ENCODE data around the gene IQGAP1. TPM values are rescaled to one million over a fixed set of nuclear protein-coding genes. Genes with fewer than 3 reads are reported as not detected.

The IQGAP1 gene
- total and polyA plus RNA-seq, 2 donors = 131 to 144 TPM

DNA sequence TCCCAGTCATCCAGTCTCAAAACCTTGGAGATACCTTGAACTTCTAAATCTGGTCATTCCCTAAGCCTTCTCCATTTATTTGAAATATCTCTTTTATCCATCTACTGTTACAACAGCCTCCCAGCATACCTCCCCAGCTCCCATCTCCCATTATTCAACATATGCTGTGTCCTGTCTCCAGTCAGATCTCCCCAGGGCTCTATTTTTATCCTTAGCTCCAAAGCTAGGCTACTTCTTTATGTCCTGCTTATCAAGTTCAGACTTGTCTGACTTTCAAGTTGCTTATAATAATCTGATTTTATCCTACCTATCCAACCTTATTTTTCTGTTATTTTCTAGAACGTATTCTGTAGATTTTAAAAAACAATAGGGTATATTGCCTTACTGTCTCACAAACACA, 44.2 kb downstream of the IQGAP1 start:
- H3K4me1 ChIP-seq (ENCODE audit: control insufficient read depth in 2 of 2, insufficient read depth in 2 of 2, low read length in 2 of 2) = no peaks in the 10 kb centered on the region
- 99% methylated on average over 1 of the region's 1 CpG for WGBS
- H3K27ac ChIP-seq (ENCODE audit: low read depth in 1 of 2, low read length in 1 of 2) = no peak overlapping the region
- H3K27me3 ChIP-seq (ENCODE audit: control insufficient read depth in 2 of 2, insufficient read depth in 1 of 2, low read length in 1 of 2) = no peaks in the 10 kb centered on the region
- DNase-seq (ENCODE audit: low read depth in 6 of 9, low spot score in 9 of 9) = no peak
- no peaks in the 10 kb centered on the region for H3K9me3 ChIP-seq (ENCODE audit: control insufficient read depth in 2 of 2, insufficient read depth in 1 of 2, low read length in 1 of 2)
- no peak overlapping the region for H3K4me3 ChIP-seq (ENCODE audit: low read length in 2 of 2)
- H3K36me3 ChIP-seq (ENCODE audit: control insufficient read depth in 2 of 2, insufficient read depth in 2 of 2, low read length in 1 of 2) = peaks cover 3 to 43% of the 10 kb centered on the region in 2 donors

DNA sequence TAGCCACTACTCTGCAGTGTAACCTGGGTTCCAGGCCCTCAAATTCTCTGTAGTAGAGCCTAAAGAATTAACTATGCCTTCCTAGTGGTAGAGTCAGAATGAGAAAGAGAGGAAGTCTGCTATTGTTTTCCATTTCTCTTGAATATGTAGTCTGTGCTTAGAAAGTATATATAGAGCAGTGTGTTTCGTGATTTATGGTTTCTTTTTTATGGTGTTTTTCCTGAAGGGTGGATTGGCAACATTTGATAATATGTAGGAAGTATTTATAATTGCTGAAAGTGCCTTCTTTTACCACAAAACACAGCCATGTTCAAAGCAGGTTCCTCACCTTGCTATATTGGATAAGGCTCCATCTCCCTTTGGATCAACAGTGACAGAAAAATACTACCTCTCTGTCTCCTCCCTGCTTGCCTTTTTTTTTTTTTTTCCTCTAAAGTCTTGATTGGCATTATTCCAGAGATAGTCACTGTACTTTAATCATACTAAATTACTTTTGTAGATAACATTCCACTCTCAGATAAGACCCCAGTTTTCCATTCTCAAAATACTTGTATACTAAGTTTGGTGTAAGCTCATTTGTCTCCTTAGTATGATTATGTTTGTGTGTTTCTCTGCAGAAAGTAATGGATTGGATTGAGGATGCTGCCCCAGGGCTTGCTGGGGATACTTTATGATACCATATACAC, 47.8 kb downstream of the IQGAP1 start:
- no peak overlapping the region for H3K4me3 ChIP-seq (ENCODE audit: low read length in 2 of 2)
- no peaks in the 10 kb centered on the region for H3K4me1 ChIP-seq (ENCODE audit: control insufficient read depth in 2 of 2, insufficient read depth in 2 of 2, low read length in 2 of 2)
- no peak overlapping the region for H3K27ac ChIP-seq (ENCODE audit: low read depth in 1 of 2, low read length in 1 of 2)
- H3K36me3 ChIP-seq (ENCODE audit: control insufficient read depth in 2 of 2, insufficient read depth in 2 of 2, low read length in 1 of 2) = peaks cover 0 to 36% of the 10 kb centered on the region in 2 donors
- DNase-seq (ENCODE audit: low read depth in 6 of 9, low spot score in 9 of 9) = no peak
- WGBS = 96% methylated on average over 1 of the region's 1 CpG
- no peaks in the 10 kb centered on the region for H3K27me3 ChIP-seq (ENCODE audit: control insufficient read depth in 2 of 2, insufficient read depth in 1 of 2, low read length in 1 of 2)
- no peaks in the 10 kb centered on the region for H3K9me3 ChIP-seq (ENCODE audit: control insufficient read depth in 2 of 2, insufficient read depth in 1 of 2, low read length in 1 of 2)

DNA sequence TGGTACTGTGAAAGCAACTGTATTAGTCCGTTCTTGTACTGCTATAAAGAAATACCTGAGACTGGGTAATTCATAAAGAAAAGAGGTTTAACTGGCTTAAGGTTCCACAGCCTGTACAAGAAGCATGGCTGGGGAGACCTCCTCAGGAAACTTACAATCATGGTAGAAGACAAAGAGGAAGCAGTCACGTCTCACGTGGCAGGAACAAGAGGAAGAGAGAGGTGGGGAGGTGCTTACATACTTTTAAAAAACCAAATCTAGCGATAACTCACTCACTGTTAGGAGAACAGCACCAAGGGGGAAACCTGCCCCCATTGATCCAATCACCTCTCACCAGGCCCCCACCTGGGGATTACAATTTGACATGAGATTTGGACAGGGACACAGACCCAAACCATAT, 48.9 kb downstream of the IQGAP1 start:
- Histone ChIP-seq H3K36me3 (ENCODE audit: control insufficient read depth in 2 of 2, insufficient read depth in 2 of 2, low read length in 1 of 2) (peaks cover 8 to 47% of the 10 kb centered on the region in 2 donors), H3K4me1 (ENCODE audit: control insufficient read depth in 2 of 2, insufficient read depth in 2 of 2, low read length in 2 of 2) (no peaks in the 10 kb centered on the region), H3K4me3 (ENCODE audit: low read length in 2 of 2) (no peak overlapping the region), H3K27me3 (ENCODE audit: control insufficient read depth in 2 of 2, insufficient read depth in 1 of 2, low read length in 1 of 2) (no peaks in the 10 kb centered on the region), H3K27ac (ENCODE audit: low read depth in 1 of 2, low read length in 1 of 2) (no peak overlapping the region), H3K9me3 (ENCODE audit: control insufficient read depth in 2 of 2, insufficient read depth in 1 of 2, low read length in 1 of 2) (no peaks in the 10 kb centered on the region)
- WGBS = 90% methylated on average over 4 of the region's 4 CpGs
- no peak for DNase-seq (ENCODE audit: low read depth in 6 of 9, low spot score in 9 of 9)

DNA sequence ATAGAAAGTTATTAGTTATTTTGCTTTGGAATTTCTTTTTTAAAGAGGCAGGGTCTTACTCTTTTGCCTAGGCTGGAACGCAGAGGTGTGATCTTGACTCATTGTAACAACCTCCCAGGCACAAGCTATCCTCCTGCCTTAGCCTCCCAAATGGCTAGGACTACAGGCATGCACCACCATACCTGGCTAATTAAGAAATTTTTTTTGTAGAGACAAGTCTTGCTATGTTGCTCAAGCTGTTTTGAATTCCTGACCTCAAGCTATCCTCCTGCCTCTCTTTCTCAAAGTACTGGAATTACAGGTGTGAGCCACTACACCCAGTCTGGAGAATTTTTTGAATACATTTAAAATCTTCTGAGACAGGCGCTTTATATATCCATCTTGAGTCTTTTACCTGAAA, 49.5 kb downstream of the IQGAP1 start:
- H3K9me3 ChIP-seq (ENCODE audit: control insufficient read depth in 2 of 2, insufficient read depth in 1 of 2, low read length in 1 of 2) = no peaks in the 10 kb centered on the region
- no peak overlapping the region for H3K4me3 ChIP-seq (ENCODE audit: low read length in 2 of 2)
- no peaks in the 10 kb centered on the region for H3K27me3 ChIP-seq (ENCODE audit: control insufficient read depth in 2 of 2, insufficient read depth in 1 of 2, low read length in 1 of 2)
- no peak for DNase-seq (ENCODE audit: low read depth in 6 of 9, low spot score in 9 of 9)
- no peaks in the 10 kb centered on the region for H3K4me1 ChIP-seq (ENCODE audit: control insufficient read depth in 2 of 2, insufficient read depth in 2 of 2, low read length in 2 of 2)
- H3K36me3 ChIP-seq (ENCODE audit: control insufficient read depth in 2 of 2, insufficient read depth in 2 of 2, low read length in 1 of 2) = peaks cover 13 to 53% of the 10 kb centered on the region in 2 donors
- WGBS = 99% methylated on average over 2 of the region's 2 CpGs
- no peak overlapping the region for H3K27ac ChIP-seq (ENCODE audit: low read depth in 1 of 2, low read length in 1 of 2)

DNA sequence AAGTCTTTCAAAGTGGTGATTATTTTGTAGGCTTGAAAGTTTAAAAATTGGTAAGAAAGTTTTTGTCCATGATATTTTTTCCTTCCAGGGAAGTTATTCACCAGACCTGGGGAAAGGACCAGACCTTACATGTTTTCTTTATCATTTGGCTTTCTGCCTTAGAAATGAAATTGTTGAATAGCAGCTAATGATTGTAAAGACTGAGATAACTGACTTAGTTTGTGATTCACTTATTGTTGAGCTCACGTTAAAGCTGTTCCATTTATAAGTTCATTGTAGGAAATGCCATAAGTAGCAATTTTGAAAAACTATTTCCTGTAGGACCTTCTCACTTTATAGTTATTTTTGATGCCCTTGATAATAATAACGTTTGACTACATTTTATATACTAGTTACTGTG, 51.9 kb downstream of the IQGAP1 start:
- H3K4me1 ChIP-seq (ENCODE audit: control insufficient read depth in 2 of 2, insufficient read depth in 2 of 2, low read length in 2 of 2) = no peaks in the 10 kb centered on the region
- no peak for DNase-seq (ENCODE audit: low read depth in 6 of 9, low spot score in 9 of 9)
- H3K9me3 ChIP-seq (ENCODE audit: control insufficient read depth in 2 of 2, insufficient read depth in 1 of 2, low read length in 1 of 2) = no peaks in the 10 kb centered on the region
- peaks cover 29 to 58% of the 10 kb centered on the region in 2 donors for H3K36me3 ChIP-seq (ENCODE audit: control insufficient read depth in 2 of 2, insufficient read depth in 2 of 2, low read length in 1 of 2)
- no peak overlapping the region for H3K27ac ChIP-seq (ENCODE audit: low read depth in 1 of 2, low read length in 1 of 2)
- 93% methylated on average over 2 of the region's 2 CpGs for WGBS
- no peaks in the 10 kb centered on the region for H3K27me3 ChIP-seq (ENCODE audit: control insufficient read depth in 2 of 2, insufficient read depth in 1 of 2, low read length in 1 of 2)
- no peak overlapping the region for H3K4me3 ChIP-seq (ENCODE audit: low read length in 2 of 2)

DNA sequence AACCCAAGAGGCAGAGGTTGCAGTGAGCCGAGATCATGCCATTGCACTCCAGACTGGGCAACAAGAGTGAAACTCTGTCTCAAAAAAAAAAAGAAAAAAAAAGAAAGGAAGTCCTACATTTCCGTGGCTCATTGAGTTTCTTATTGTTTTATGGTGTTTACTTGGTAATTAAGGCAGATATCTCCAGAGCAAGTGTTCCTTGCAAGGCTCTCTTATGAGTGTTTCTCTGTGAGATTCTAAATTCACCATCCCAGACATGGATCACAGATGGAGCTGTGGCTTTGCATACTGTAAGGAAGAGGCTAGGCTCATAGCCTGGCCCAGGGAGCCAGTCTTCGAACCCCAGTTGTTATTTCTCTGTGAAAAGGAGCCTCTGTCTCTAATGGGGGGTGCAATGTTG, 53.0 kb downstream of the IQGAP1 start:
- DNase-seq (ENCODE audit: low read depth in 6 of 9, low spot score in 9 of 9) = no peak
- peaks cover 30 to 62% of the 10 kb centered on the region in 2 donors for H3K36me3 ChIP-seq (ENCODE audit: control insufficient read depth in 2 of 2, insufficient read depth in 2 of 2, low read length in 1 of 2)
- WGBS = 98% methylated on average over 3 of the region's 3 CpGs

DNA sequence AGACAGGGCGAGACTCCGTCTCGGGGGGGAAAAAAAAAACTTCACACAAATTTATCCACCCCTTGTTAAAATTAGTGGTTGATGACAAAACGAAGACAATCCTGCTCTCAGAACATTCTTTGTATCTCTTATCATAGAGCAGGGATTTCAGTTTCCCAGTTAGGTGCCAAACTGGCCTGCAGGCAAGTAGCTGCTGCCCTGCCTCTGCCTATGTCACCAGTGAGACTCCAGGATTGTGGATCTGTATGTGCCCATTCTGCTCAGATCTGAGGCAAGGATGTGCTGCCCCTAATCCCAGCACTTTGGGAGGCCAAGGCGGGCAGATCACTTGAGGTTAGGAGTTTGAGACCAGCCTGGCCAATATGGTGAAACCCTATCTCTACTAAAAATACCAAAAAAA, 54.4 kb downstream of the IQGAP1 start:
- no peak overlapping the region for H3K4me3 ChIP-seq (ENCODE audit: low read length in 2 of 2)
- 98% methylated on average over 5 of the region's 5 CpGs for WGBS
- peaks cover 32 to 68% of the 10 kb centered on the region in 2 donors for H3K36me3 ChIP-seq (ENCODE audit: control insufficient read depth in 2 of 2, insufficient read depth in 2 of 2, low read length in 1 of 2)
- no peaks in the 10 kb centered on the region for H3K9me3 ChIP-seq (ENCODE audit: control insufficient read depth in 2 of 2, insufficient read depth in 1 of 2, low read length in 1 of 2)
- H3K27ac ChIP-seq (ENCODE audit: low read depth in 1 of 2, low read length in 1 of 2) = no peak overlapping the region
- H3K27me3 ChIP-seq (ENCODE audit: control insufficient read depth in 2 of 2, insufficient read depth in 1 of 2, low read length in 1 of 2) = no peaks in the 10 kb centered on the region
- DNase-seq (ENCODE audit: low read depth in 6 of 9, low spot score in 9 of 9) = no peak
- H3K4me1 ChIP-seq (ENCODE audit: control insufficient read depth in 2 of 2, insufficient read depth in 2 of 2, low read length in 2 of 2) = no peaks in the 10 kb centered on the region

More for the DNA sequence above, 53.0 kb downstream of the IQGAP1 start:
- H3K4me3 ChIP-seq (ENCODE audit: low read length in 2 of 2) = no peak overlapping the region
- no peaks in the 10 kb centered on the region for H3K9me3 ChIP-seq (ENCODE audit: control insufficient read depth in 2 of 2, insufficient read depth in 1 of 2, low read length in 1 of 2)
- no peak overlapping the region for H3K27ac ChIP-seq (ENCODE audit: low read depth in 1 of 2, low read length in 1 of 2)
- H3K27me3 ChIP-seq (ENCODE audit: control insufficient read depth in 2 of 2, insufficient read depth in 1 of 2, low read length in 1 of 2) = no peaks in the 10 kb centered on the region
- H3K4me1 ChIP-seq (ENCODE audit: control insufficient read depth in 2 of 2, insufficient read depth in 2 of 2, low read length in 2 of 2) = no peaks in the 10 kb centered on the region

DNA sequence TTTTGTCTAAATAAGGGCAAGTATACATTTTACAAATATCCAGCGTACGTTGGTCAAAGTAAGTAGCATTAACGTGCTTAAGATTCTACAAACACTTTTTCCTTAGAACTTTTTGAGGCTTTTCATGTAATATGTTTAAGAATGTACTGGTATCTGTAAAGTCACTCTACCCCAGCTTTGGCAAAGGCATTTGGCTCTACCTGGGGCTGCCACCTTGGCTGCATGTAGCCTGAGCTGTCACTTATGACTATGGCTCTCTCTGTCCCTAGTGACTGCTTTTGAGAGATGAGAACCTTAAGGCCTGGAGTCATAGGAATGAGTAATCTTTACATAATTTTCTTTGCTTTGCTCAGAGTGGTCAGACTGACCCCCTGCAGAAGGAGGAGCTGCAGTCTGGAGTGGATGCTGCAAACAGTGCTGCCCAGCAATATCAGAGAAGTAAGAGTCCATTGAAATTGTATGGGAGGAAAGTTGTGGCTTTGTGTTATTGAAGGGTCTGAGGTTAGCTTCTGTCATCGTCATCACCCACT, 61.2 kb downstream of the IQGAP1 start:
- Histone ChIP-seq H3K4me3 (ENCODE audit: low read length in 2 of 2) (no peak overlapping the region), H3K4me1 (ENCODE audit: control insufficient read depth in 2 of 2, insufficient read depth in 2 of 2, low read length in 2 of 2) (no peaks in the 10 kb centered on the region), H3K9me3 (ENCODE audit: control insufficient read depth in 2 of 2, insufficient read depth in 1 of 2, low read length in 1 of 2) (no peaks in the 10 kb centered on the region), H3K36me3 (ENCODE audit: control insufficient read depth in 2 of 2, insufficient read depth in 2 of 2, low read length in 1 of 2) (peaks cover 58 to 83% of the 10 kb centered on the region in 2 donors), H3K27ac (ENCODE audit: low read depth in 1 of 2, low read length in 1 of 2) (no peak overlapping the region), H3K27me3 (ENCODE audit: control insufficient read depth in 2 of 2, insufficient read depth in 1 of 2, low read length in 1 of 2) (no peaks in the 10 kb centered on the region)
- no peak for DNase-seq (ENCODE audit: low read depth in 6 of 9, low spot score in 9 of 9)
- 98% methylated on average over 4 of the region's 4 CpGs for WGBS

DNA sequence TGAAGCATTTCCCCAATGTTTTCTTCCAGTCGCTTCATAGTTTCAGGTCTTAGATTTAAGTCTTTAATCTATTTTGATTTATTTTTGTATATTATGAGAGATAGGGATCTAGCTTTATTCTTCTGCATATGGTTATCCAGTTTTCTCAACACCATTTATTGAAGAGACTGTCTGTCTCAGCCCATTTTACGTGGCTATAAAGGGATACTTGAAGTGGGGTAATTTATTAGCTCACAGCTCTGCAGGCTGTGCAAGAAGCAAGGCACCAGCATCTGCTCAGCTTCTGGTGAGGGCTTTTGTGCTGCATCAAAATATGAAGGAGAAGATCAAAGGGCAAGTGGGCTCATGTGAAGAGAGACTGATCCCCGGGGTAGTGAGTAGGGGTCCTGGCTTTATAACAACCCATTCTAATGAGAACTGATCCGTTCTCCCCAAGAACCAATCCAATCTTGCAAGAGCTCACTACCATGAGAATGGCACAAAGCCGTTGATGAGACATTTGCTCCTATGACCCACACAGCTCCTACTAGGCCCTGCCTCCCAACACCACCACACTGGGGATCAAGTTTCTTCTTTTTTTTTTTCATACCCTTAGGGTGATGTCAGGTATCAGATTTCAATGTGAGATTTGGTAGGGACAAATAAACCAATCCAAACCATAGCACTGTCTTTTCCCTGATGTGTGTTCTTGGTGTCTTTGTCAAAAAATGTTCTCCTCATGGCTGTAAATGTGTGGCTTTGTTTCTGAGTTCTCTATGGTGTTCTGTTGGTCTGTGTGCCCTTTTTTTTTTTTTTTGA, 63.2 kb downstream of the IQGAP1 start:
- WGBS = 98% methylated on average over 5 of the region's 5 CpGs
- DNase-seq (ENCODE audit: low read depth in 6 of 9, low spot score in 9 of 9) = no peak
- H3K4me3 ChIP-seq (ENCODE audit: low read length in 2 of 2) = no peak overlapping the region
- no peaks in the 10 kb centered on the region for H3K27me3 ChIP-seq (ENCODE audit: control insufficient read depth in 2 of 2, insufficient read depth in 1 of 2, low read length in 1 of 2)
- peaks cover 66 to 86% of the 10 kb centered on the region in 2 donors for H3K36me3 ChIP-seq (ENCODE audit: control insufficient read depth in 2 of 2, insufficient read depth in 2 of 2, low read length in 1 of 2)
- no peak overlapping the region for H3K27ac ChIP-seq (ENCODE audit: low read depth in 1 of 2, low read length in 1 of 2)
- no peaks in the 10 kb centered on the region for H3K9me3 ChIP-seq (ENCODE audit: control insufficient read depth in 2 of 2, insufficient read depth in 1 of 2, low read length in 1 of 2)
- H3K4me1 ChIP-seq (ENCODE audit: control insufficient read depth in 2 of 2, insufficient read depth in 2 of 2, low read length in 2 of 2) = no peaks in the 10 kb centered on the region

Measured in thymus (tissue), 11 donors.